Body of pancreas (tissue), 4 donors: Measurements from ENCODE around the gene PNPLA7. TPM values are rescaled to one million over a fixed set of nuclear protein-coding genes. Genes with fewer than 3 reads are reported as not detected.
A peak's percentile ranks its signal among the peaks of the same experiment; 100 is the strongest.

ENCODE experiments used
- ATAC-seq: fragments of 150-250 bp; one replicate; pipeline ENCODE4 v1.9.1; 2016
- DNase-seq, 4 donors: peaks; one replicate each; pipeline ENCODE4 v3.0.0-alpha.2; 2019
- H3K27ac ChIP-seq, 4 donors: fragments of 200-600 bp; sonication (generic); 1 replicate in 3 of 4; 2 replicates in 1 of 4; pipeline versions ENCODE4 v1.5.1 to v1.6.1; 2016 to 2019; ENCODE audit warnings: mild to moderate bottlenecking in 1 of 4, mixed read lengths in 1 of 4, moderate library complexity in 1 of 4
- H3K27me3 ChIP-seq, 2 donors: fragments of 200-600 bp; sonication (generic); one replicate each; pipeline ENCODE4 v1.6.0; 2016; ENCODE audit warnings: mild to moderate bottlenecking in 1 of 2
- H3K36me3 ChIP-seq, 2 donors: fragments of 200-600 bp; sonication (generic); replicated peaks in 1 of 2; 2 replicates each; pipeline ENCODE4 v1.5.1; 2016; ENCODE audit warnings: low read depth in 2 of 2; ENCODE audit not compliant: insufficient read depth in 1 of 2
- H3K4me1 ChIP-seq: fragments of 200-600 bp; sonication (generic); one replicate; pipeline ENCODE4 v1.6.0; 2016
- H3K4me3 ChIP-seq, 2 donors: fragments of 200-600 bp; sonication (generic); 1 replicate in 1 of 2; 2 replicates in 1 of 2; pipeline ENCODE4 v1.5.1; 2016 to 2019
- H3K9me3 ChIP-seq, 3 donors: fragments of 200-600 bp; sonication (generic); 1 replicate in 2 of 3; 2 replicates in 1 of 3; pipeline ENCODE4 v1.5.1; 2016
- CTCF ChIP-seq, 7 experiments: fragments of 450-650 bp in 4 of 7; fragments of 200-600 bp in 3 of 7; sonication (generic) in 3 of 7; IDR thresholded peaks; one replicate each; pipeline ENCODE4 v1.5.1; 2016 to 2019; ENCODE audit warnings: antibody characterized with exemption in 7 of 7
- POLR2A ChIP-seq, 3 donors: fragments of 450-650 bp; IDR thresholded peaks; one replicate each; pipeline ENCODE4 v1.6.1; 2016; ENCODE audit warnings: antibody characterized with exemption in 3 of 3, mild to moderate bottlenecking in 2 of 3
- WGBS, 2 donors: methylation state at CpG; one replicate each; pipeline ENCODE4 v1.1.5; 2017; 5-methylcytosine and 5-hydroxymethylcytosine counted together
- intact Hi-C: fragments of 100-400 bp; cut with DNase I; formaldehyde crosslinking; loops from one replicate; pipeline ENCODE4 v1.15.1; 2023
- total RNA-seq, 2 donors: library from RNA; depleted of rRNA; stranded (reverse); fragments of >200 nt; gene quantifications; one replicate each; pipeline ENCODE4 v1.1.0, GENCODE V29; 2016

The PNPLA7 gene
- total RNA-seq, 2 donors from 2014 or later: 16.1 to 27.7 TPM

GRCh38 chr9:137456864-137457405 lies 93.3 kb downstream of the PNPLA7 start:
- Histone ChIP-seq H3K9me3 (no peaks in the 10 kb centered on the region), H3K4me3 (no peak overlapping the region), H3K36me3 (peaks cover 0 to 5% of the 10 kb centered on the region in 2 donors), H3K4me1 (peaks cover 45% of the 10 kb centered on the region), H3K27me3 (no peaks in the 10 kb centered on the region), H3K27ac (peak overlapping the region; percentile 49 to 72 (median 62))
- intact Hi-C loops: no loop called here
- no peak for ATAC-seq
- TF ChIP-seq POLR2A (IDR thresholded peaks at IDR 0.05): no peak
- TF ChIP-seq CTCF (IDR thresholded peaks at IDR 0.05): no peak
- WGBS, 2 donors: 20 to 61% methylated on average over 1 to 10 of the region's 10 CpGs
- DNase-seq: no peak

GRCh38 chr9:137456061-137456863 lies 93.9 kb downstream of the PNPLA7 start:
- no peak overlapping the region for H3K4me3 ChIP-seq
- WGBS, 2 donors: 83 to 85% methylated on average over 12 of the region's 12 CpGs
- peak in 1 of 4 donors; percentile 3 for DNase-seq
- TF ChIP-seq POLR2A (IDR thresholded peaks at IDR 0.05) (no peak), CTCF (IDR thresholded peaks at IDR 0.05) (no peak)
- no peaks in the 10 kb centered on the region for H3K27me3 ChIP-seq
- H3K9me3 ChIP-seq: no peaks in the 10 kb centered on the region
- intact Hi-C loops: no loop called here
- H3K27ac ChIP-seq: peak overlapping the region in 3 of 4 donors; percentile 49 to 72 (median 70)
- peaks cover 0 to 5% of the 10 kb centered on the region in 2 donors for H3K36me3 ChIP-seq
- H3K4me1 ChIP-seq: peaks cover 45% of the 10 kb centered on the region
- no peak for ATAC-seq

- Histone ChIP-seq H3K4me1 (peaks cover 45% of the 10 kb centered on the region), H3K9me3 (no peaks in the 10 kb centered on the region), H3K36me3 (peaks cover 0 to 5% of the 10 kb centered on the region in 2 donors), H3K27me3 (no peaks in the 10 kb centered on the region), H3K27ac (no peak overlapping the region), H3K4me3 (no peak overlapping the region)
- WGBS, 2 donors: 90 to 98% methylated on average over 10 of the region's 18 CpGs
- no peak for ATAC-seq
- DNase-seq: peak in 1 of 4 donors; percentile 4
- TF ChIP-seq CTCF (IDR thresholded peaks at IDR 0.05): no peak
- no peak for TF ChIP-seq POLR2A (IDR thresholded peaks at IDR 0.05)
- intact Hi-C loops: no loop called here
Observed at GRCh38 chr9:137455359-137455991, 94.7 kb downstream of the PNPLA7 start.

- H3K4me1 ChIP-seq: peaks cover 42% of the 10 kb centered on the region
- H3K36me3 ChIP-seq: peaks cover 0 to 5% of the 10 kb centered on the region in 2 donors
- intact Hi-C loops: no loop called here
- H3K27me3 ChIP-seq: no peaks in the 10 kb centered on the region
- no peak overlapping the region for H3K4me3 ChIP-seq
- DNase-seq (peak in 2 of 4 donors; percentile 15 to 30), ATAC-seq (no peak)
- 70 to 81% methylated on average over 18 to 29 of the region's 30 CpGs for WGBS, 2 donors
- peak overlapping the region in 1 of 4 donors; percentile 59 for H3K27ac ChIP-seq
- H3K9me3 ChIP-seq: no peaks in the 10 kb centered on the region
- no peak for TF ChIP-seq POLR2A (IDR thresholded peaks at IDR 0.05)
- no peak for TF ChIP-seq CTCF (IDR thresholded peaks at IDR 0.05)
Observed at GRCh38 chr9:137454597-137455358, 95.4 kb downstream of the PNPLA7 start.
